Fibroblast of lung (primary cell): Measurements from ENCODE around the gene YTHDF2.

Experiments used
- EZH2 ChIP-seq: IDR thresholded peaks from 2 replicates; pipeline ENCODE4 v1.5.1; 2012; ENCODE audit warnings: low read length, control low read depth, mild to moderate bottlenecking; ENCODE audit errors: missing control alignments
- TF ChIP-seq, protein P1 (sequence below), 2 donors: IDR thresholded peaks in 1 of 2; conservative IDR thresholded peaks in 1 of 2; 1 replicate in 1 of 2; 2 replicates in 1 of 2; pipeline ENCODE4 v1.5.1; 2011 to 2012; ENCODE audit warnings: low read length in 2 of 2, control low read depth in 1 of 2, inconsistent platforms in 1 of 2, low read depth in 1 of 2, mild to moderate bottlenecking in 1 of 2

DNA sequence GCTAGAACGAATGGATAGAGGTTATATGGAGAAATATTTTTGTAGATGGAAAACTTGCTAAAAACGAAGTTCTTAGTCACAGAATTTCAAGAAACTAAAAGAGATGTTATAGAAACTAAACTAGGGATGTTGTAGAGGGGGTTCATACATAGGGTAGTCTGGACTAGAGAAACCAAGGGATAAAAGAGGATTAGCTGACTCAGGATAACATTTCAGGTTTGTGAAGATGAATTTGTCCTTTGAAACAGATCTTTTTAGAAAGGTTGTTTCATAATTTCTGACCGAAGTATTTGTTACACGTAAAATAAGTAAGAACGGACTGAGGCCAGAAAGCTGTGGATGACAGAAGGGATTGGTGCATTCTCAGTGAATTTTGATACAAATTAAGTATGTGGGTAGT is 13.6 kb downstream of the YTHDF2 start:
- TF ChIP-seq, protein P1, sequence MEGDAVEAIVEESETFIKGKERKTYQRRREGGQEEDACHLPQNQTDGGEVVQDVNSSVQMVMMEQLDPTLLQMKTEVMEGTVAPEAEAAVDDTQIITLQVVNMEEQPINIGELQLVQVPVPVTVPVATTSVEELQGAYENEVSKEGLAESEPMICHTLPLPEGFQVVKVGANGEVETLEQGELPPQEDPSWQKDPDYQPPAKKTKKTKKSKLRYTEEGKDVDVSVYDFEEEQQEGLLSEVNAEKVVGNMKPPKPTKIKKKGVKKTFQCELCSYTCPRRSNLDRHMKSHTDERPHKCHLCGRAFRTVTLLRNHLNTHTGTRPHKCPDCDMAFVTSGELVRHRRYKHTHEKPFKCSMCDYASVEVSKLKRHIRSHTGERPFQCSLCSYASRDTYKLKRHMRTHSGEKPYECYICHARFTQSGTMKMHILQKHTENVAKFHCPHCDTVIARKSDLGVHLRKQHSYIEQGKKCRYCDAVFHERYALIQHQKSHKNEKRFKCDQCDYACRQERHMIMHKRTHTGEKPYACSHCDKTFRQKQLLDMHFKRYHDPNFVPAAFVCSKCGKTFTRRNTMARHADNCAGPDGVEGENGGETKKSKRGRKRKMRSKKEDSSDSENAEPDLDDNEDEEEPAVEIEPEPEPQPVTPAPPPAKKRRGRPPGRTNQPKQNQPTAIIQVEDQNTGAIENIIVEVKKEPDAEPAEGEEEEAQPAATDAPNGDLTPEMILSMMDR (conservative IDR thresholded peaks at IDR 0.05 in 1 of 2, IDR thresholded peaks at IDR 0.05 in 1 of 2; ENCODE audit: low read depth in 1 of 2, low read length in 2 of 2), result no peak
- no peak for TF ChIP-seq EZH2
